HG03354 (cell line): ENCODE results near the gene IDH1.
"Not testable (repeated sequence)": the region's sequence is repeated elsewhere in the genome, so short reads cannot be mapped to it uniquely, and the experiment has no call there.

Experiments used
- ATAC-seq: cut with Tn5 transposase; IDR thresholded peaks from one replicate; pipeline ENCODE4 v1.9.1; 2021; ENCODE audit warnings: mild to moderate bottlenecking; ENCODE audit not compliant: unreplicated experiment, poor library complexity, severe bottlenecking

IDH1 gene

DNA sequence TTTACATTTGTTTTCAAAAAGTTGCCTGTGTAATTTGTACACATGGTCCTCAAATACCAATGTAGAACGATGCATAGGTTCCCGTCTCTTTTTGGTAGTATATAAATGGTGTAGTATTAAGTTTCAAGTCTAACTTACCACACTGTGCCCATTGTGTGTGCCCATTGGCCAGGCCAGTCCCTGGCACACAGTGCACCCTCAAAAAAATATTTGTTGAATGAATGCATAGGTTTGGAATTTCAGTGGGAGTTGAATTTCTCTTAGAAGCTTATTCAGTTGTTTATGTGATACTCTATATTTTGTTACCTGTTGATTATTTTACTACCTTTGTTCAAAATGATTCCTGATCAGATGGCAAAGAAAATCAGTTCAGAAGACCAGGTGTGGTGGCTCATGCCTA lies 30.1 kb downstream of the IDH1 start:
- ATAC-seq, result no peak

DNA sequence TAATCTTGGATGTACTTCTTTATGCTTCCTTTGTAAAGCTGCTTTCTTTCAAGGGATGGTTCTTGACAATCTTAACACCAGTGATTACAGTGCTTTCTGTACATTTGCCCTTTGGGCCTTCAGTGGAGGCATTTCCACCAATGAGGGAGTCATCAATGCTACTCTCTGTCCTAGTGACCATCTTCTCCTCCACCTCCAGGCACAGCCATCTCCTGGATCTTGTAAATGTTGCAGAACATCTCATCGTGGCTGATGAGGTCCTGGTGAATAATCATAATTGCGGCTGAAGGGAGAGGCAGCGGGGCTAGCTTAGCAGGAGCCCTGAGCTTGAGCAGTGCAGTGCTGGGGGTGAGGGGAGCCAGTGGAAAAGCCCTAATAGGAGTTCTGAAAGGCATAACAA lies 32.5 kb downstream of the IDH1 start:
- ATAC-seq, result no peak

DNA sequence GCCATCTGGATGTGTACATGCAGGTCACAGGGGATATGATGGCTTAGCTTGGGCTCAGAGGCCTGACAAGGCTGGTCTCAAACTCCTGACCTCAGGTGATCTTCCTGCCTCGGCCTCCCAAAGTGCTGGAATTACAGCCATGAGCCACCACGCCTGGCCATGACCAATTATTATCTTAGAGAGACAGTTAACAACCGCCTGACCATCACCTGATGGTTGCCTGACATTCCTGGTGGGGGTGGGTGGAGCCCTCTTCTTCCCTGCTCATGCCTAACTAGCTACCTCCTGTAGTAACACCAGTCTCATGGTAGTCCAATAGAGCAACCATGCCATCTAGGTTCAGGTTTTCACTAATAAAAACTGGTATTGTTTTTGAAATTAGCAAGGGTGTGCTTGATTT lies 33.0 kb downstream of the IDH1 start:
- not testable (repeated sequence) for ATAC-seq

DNA sequence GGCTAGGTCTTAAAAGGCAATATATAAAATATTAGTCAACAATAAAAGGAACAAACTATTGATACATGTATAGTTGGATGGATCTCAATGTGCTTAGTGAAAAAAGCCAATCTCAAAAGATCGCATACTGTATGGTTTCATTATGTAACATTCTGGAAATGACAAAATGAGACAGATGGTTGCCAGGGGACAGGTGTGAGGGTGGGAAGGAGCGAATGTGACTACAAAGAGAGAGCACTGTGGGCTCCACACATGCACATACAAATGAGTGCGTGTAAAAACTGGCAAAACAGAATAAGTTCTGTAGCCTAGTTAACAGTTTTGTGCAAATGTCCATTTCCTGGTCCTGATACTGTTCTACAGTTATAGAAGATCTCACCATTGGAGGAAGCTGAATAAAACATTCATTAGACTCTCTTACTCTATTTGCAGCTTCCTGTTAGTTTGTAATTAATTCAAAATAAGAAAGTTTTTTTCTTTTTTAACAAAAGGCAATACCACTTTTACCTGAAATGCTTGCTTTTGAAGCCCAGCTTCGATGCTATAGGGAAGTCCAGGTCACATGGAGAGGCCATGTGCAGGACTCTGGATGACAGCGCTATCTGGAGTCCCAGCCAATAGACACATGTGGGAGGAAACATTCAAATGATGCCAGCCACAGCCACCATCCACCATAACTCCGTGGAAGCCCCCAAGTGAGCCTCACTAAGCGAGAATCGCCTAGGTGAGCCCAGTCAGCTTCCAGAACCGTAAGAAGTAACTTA lies 44.0 kb downstream of the IDH1 start:
- ATAC-seq, result no peak

DNA sequence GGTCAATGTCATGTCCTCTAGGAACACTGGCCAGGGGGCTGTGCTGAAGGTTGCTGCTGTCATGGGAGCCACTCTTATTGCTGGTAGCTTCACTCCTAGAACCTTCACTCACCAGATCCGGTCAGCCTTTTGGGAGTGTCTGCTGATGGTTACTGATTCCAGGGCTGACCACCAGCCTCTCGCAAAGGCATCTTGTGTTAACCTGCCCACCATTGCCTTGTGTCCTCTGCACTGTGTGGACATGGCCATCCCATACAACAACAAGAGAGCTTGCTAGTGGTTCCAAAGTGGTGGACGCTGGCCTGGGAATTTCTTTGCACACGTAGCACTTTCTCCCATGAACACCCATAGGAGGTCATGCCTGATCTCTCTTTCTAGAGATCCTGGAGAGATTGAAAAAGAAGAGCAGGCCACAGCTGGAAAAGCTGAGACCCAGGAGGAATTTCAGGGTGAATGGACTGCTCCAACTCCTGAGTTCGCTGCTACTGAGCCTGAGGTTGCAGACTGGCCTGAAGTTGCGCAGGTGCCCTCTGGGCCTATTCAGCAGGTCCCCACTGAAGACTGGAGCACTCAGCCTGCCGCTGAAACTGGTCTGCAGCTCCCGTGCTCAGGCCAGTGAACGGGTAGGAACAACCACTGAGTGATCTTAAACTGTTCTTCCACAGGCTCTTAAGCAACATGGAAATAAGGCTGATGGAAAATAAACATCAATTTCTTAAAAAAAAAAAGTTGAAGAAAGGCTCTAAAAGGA lies 46.4 kb downstream of the IDH1 start:
- no peak for ATAC-seq

DNA sequence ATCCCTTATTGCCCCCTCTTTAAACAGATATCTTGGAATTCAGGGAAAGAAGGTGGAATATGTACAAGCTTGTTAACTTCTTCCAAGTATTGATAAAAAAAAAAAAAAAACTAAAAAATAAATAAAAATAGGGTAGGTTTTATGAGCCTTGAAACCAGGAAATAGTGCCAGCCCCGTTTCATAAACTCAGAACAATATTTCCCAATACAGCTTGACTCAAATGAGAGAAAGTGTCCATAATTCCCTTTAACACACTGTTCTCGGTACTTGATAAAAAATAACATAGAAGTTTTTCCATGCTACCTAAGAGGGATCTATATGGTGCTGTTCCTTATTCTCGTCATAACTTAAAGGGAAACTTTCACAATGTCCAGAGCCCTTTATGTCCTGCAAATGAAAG lies 47.1 kb downstream of the IDH1 start:
- ATAC-seq, result no peak

DNA sequence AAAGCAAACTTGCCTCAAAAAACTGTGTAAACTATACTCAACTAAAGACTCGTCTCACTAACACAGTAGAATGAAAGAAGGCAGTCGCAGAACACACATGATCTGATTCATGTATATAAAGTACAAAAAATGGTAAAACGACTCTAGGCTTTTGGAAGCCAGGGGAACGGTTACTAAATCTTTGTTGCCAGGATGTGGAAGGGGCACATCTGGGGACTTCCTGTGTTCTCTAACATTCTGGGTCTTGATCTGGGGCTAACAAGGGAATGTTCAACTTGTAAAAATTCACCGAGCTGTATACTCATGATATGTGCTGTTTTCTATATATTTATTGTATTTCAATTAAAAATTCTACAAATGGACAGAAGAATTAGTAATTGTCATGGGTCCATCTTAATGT lies 50.7 kb downstream of the IDH1 start:
- no peak for ATAC-seq

DNA sequence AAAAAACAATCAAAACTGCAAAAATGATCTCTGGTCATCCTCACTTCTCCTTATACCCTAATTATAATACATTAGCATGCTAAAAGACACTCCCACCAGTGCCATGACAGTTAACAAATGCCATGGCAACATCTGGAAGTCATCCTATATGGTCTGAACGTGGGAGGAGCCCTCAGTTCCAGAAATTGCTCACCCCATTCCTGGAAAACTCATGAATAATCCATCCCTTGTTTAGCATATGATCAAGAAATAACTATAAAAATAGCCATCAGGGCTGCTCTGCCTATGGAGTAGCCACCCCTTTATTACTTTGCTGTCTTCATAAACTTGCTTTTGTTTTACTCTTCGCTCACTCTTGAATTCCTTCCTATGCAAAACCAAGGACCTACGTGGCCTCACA lies 59.3 kb downstream of the IDH1 start:
- no peak for ATAC-seq

DNA sequence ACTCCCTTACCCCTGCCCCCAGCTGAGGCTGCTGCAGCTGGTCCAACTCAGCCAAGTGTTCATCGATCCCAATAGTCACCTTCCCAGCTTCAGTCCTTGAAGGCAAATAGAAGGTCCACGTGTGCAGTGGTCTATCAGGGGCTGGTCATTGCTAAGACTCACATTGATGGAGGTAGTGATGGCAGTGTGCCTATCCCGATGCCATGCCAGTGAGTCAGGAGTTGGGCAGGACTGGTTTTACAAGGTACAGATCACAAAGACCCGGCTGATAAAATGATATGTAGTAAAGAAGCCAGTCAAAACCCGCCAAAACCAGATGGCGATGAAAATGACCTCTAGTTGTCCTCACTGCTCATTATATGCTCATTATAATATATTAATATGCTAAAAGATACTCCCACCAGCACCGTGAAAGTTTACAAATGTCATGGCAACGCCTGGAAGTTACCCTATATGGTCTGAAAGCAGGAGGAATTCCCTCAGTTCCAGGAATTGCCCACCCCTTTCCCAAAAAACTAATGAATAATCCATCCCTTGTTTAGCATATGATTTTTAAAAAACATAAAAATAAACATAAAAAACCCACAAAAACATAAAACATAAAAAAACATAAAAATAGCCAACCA lies 62.1 kb downstream of the IDH1 start:
- no peak for ATAC-seq

DNA sequence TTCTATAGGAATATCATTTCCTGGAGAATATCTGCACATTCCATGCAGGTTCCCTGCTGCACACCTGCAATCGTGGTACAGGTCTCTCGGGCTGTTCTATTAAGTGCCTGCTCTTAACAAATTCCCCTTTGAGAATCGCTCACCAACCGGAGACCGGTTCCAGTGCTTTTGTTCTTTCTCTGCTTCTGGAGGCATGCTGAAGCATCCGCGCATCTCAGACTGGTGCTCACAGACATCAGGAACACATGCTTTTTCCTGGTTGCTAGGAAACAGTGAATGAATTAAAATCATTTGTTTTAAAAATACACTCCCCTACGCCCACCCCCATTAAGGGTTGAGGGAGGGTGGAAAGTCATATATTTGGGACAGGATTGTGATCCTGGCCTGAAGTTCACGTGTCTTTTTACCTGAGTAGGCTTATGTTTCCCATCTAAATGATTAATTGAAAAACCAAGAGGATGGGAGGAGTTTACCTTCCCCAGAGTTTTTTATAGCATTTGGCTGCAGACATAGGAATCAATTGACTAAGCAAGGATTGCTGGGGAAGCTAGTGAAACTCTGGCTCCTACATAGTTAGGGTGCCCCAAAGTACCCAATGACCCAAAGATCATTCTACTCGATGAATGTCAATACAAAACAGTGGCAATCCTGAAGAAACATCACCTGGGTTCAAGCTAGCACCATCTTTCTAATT lies 64.9 kb downstream of the IDH1 start, which contains the start of gene C2orf80:
Gene C2orf80 (minus strand): TSS at position 221 of the 694 bp plus-strand sequence. CDS start 3,044 bp downstream, outside the sequence.
- no peak for ATAC-seq

DNA sequence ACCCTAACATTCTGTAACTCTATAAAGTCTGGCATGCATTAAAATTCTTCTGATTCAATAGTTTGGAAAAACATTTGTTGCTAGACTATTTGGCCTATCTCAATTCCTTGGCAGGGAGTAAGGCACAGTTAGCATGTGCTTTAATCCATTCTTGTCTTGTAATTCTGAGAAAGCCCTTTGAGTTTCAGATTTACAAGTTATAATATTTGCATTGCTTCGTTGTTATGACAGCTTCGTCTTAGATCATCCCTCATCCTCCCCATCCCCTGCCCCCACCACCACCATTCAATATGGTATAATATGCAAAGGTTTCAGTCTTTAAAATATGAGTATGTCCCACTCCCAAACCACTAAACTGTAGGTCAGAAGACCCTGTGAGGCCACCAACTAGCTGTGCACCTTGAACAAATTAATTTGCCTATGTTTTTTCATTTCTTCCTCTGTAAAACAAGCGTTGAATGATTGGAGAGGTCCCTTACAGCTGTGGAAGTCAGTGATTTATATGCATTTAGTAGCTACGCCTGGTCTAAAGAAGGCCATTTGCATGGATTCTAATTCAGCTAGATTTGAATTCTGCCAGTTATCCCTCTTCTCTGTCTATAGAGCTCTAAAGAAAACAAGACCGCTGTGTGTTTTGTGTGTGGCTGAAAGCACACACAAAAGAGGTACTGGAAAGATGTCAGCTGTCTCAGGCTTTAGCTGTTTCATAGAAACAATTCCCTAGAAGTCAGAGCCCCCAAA lies 65.6 kb downstream of the IDH1 start:
- no peak for ATAC-seq

DNA sequence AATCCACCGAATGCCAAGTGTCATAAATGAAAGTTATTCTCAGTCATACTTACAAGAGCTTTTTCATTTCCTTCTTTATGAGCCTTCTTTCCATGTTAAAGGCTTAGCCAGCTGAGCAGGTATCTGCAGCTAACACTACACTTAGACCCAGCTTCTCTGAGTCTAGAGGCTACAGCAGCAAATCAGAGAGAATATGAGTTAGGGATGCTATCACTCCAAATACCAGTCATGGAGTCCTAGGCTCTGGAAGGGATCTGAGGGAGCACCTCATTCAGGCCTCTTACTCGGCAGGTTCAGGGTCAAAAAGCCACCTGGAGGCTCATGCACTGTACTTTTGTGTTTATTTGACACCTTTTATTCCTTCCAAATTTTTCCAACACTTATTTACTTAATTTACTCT lies 68.0 kb downstream of the IDH1 start:
- no peak for ATAC-seq

DNA sequence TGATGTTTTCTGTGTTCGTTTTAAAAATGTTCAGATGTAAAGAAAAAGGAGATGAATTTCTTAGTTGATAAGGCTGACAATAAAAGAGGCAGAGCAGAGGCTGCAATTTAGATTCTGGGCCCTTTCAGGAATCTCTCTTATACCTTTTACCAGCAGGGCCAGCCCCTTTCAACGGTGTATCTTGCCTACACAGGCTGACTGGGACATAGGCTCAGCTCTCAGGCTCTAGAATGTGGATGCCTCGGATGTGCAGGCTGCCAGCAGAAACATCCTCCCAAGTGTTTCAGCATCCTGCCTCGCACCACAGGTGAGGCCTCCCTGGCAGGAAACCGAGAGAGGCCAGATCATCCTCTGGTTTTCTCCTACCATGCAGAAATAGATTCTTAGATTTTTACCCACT lies 68.4 kb downstream of the IDH1 start:
- no peak for ATAC-seq
